DMS153 treated with DMSO at 0.1 percent for 48 hours (cell line): ENCODE data around the gene LSAMP.

Experiments used
- DNase-seq: peaks from one replicate; lab custom pipeline; 2025; ENCODE audit not compliant: unreplicated experiment; lab: John Stamatoyannopoulos, UW

The LSAMP gene

DNA sequence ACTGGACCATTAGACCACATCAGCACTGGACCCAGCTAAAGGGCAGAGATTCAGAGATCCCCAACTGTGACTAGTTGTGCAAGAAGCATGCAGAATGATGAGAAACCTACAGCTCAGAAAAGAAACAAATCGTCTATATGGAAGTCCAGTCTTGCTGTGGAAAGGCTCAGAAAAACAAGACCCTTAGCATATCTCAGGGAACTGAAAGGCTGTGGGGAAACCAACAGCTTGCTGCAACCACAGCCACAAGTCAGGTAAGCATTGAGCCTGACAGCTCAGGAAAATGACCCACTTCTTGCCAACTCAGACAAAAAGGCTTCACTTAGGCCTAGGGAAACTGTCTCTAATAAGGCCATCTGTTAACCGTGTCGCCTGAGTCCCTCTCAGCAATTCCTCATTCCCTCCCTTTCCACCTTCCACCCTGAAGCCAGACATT, 145.6 kb downstream of the LSAMP start:
- no peak for DNase-seq

- no peak for DNase-seq
Measured at GRCh38 chr3:116298151-116298550, 147.1 kb downstream of the LSAMP start.

- DNase-seq: no peak
Measured at GRCh38 chr3:116291141-116291540, 154.1 kb downstream of the LSAMP start.

DNA sequence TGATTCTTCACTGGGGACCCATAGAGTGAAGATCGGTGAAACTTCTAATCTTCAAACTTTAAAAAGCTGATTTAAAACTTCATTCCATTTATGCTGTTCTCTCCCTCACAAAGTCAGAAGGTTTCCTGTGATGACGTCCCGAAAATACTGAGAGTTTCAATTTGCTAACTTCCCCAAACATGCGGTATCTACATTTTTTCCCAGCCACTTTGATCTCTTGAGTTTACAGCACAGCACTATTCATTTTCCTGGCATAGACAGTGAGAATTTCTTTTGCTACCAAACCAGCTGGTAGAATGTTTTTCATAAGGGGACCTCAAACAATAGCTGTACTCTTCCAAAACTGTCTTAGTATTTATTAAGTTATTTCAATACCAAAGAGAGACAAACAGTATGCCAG, 156.8 kb downstream of the LSAMP start:
- DNase-seq: no peak

GRCh38 chr3:116285781-116286421, 159.4 kb downstream of the LSAMP start:
- DNase-seq: no peak

- no peak for DNase-seq
Measured at GRCh38 chr3:116281313-116282143, 163.8 kb downstream of the LSAMP start.

DNA sequence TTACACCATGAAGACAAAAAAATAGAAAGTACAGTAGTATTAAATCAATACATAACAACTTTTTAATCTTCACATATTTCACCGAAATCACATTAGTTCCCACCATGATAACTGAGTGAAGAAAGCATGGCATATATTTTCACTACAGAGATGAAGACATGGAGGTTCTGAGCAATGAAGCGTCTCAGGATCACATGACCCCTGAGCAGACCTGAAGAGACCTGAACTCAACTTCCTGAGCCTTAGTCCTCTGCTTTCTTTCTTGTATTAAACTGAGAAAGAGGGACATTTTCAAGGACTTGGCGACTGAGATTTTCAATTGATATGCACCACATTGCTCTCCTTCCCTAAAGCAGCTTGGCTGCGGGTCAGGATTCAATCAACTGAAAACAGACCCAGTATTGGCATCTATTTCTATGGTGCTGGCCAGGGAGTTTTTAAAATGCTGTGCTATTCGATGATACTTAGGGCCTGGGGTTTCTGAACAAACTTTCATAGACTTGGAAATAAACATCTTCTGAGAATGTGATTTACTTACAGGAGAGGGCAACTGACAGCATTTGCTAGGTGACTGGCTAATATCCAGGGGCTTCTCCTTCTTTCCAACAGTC, 165.1 kb downstream of the LSAMP start:
- no peak for DNase-seq

DNA sequence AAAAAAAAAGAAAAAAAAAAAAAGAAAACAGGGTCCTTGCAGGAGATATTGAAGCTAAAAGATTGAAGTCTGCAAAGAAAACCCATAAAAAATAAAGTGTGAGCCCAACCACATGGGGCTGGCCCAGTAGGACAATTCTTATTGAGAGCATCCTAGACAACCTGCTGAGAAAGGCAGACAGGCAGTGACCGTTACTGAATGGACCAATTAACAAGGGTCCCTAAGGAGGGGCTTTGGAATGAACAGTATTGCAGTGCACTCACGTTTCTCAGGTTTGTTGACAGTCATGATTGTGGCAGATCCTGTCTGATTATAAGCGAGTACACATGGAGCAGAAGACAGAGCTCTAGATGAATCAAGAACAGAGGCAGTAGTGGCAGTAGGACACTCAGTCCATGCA, 168.6 kb downstream of the LSAMP start:
- DNase-seq: no peak

GRCh38 chr3:116270056-116270455, 175.2 kb downstream of the LSAMP start:
- DNase-seq: no peak

GRCh38 chr3:116267116-116267515, 178.2 kb downstream of the LSAMP start:
- DNase-seq: no peak

- DNase-seq: no peak
Measured at GRCh38 chr3:116265976-116266584, 179.2 kb downstream of the LSAMP start.

GRCh38 chr3:116265320-116265695, 180.0 kb downstream of the LSAMP start:
- no peak for DNase-seq

DNA sequence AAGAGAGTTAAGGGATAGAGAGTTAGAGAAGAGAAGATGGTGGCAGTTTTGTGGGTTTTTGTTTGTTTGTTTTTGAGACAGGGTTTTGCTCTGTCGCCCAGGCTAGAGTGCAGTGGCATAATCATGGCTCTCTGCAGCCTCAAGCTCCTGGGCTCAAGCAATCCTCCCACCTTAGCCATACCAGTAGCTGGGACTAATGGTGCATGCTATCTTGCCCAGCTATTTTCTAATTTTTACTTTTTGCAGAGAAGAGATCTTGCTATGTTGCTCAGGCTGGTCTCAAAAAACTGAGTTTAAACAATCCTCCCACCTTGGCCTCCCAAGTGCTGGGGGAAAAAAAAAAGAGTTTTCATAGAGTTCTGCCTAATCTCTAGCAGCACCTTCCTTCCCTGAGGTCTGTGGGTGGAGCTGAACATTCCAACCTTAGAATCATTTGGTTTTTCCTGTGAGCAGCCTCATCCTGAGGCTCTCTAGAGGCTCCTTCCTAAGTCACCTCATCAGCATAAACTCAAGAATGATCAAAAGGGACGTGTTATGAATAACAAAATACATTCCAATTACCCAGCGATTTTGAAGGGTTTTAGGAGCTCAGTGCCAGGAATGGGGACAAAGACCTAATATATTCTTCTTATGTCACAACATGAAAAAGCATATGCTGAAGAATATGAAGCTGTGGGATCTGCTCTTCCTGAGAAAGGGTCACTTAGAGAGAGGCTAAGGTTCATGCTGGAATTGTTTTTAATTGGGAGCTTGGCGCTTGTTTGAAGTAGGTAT, 180.6 kb downstream of the LSAMP start:
- DNase-seq: no peak

DNA sequence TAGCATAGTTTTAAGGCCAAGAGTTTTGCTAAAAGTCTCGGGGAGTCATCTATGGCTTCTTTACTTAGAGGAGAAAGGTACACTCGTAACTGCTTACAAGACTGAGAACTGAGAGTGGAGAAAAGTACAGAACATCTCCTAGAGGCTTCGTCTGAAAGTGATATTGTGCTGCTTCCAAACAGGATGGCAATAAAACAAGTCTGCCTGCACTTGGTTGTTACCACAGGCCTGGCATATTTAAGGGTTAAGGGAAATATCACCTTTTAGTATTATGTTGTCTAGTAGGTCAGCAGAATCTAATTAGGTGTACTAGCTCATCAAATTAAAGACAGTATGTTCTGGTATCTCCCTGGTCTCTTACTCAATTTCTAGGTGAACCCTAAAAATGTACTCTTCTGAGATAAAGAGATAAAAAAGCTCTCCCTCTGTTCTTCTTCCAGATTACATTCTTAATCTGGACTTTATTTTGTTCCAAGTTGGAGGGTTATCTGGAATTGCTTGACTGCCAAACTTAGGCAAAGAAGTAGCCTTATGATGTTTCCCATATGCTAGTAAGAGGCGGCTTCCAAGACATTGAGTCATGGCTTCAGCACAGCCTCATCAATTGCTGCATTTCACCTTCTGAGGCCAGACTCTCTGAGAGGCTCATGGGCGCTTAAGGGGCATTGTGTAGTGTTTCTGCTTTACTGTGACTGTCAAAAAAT, 181.3 kb downstream of the LSAMP start:
- no peak for DNase-seq

- DNase-seq: no peak
Measured at GRCh38 chr3:116260491-116260890, 184.8 kb downstream of the LSAMP start.

- DNase-seq: no peak
Measured at GRCh38 chr3:116259984-116260383, 185.3 kb downstream of the LSAMP start.

GRCh38 chr3:116256843-116257485, 188.3 kb downstream of the LSAMP start:
- no peak for DNase-seq

DNA sequence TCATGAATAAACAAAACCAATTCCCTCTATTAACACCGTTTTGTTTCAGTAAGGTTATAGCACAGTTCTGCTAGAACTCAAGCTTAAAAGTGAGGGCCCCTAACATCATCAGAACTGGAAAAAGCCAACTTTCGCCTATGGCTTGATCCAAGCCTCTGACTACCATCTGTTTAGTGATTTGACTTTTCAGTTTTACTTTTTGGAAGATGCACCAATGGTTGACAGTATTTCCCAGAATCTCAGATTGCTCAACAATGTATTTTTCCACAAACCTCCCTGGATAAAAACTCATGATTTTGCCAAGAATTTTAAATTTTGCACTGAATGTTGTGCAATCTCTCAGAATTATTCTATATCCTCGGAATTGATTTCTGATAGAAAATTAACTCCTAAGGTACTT, 190.7 kb downstream of the LSAMP start:
- DNase-seq: no peak

GRCh38 chr3:116253511-116253910, 191.8 kb downstream of the LSAMP start:
- DNase-seq: no peak

DNA sequence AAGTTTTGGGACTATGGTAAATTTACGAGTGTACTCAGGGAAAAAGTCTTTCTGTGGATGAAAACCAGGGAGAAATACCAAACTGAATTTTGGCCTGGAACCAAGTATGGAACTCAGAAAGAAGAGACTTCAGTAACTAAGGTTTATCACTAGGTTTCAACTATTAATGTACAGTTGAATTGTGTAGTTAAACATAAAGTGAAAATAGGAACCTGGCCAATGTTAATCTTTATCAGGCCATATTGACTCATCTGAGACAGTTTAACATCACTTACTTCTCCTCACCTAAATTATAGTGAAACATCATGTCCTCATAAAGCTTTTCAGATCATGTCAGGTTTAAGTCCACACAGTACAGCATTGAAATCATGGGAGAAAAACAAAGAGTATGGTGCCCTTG, 197.7 kb downstream of the LSAMP start:
- DNase-seq: no peak
